GM20431 (cell line): Measurements from ENCODE around the gene FYCO1.

Experiments
- in situ Hi-C: fragments of 300-500 bp; cut with MseI, MboI; formaldehyde crosslinking; loops from one replicate; pipeline ENCODE4 v1.15.0; 2020; ENCODE audit warnings: low sequenced_read_pairs; ENCODE audit not compliant: unreplicated experiment

The FYCO1 gene

DNA sequence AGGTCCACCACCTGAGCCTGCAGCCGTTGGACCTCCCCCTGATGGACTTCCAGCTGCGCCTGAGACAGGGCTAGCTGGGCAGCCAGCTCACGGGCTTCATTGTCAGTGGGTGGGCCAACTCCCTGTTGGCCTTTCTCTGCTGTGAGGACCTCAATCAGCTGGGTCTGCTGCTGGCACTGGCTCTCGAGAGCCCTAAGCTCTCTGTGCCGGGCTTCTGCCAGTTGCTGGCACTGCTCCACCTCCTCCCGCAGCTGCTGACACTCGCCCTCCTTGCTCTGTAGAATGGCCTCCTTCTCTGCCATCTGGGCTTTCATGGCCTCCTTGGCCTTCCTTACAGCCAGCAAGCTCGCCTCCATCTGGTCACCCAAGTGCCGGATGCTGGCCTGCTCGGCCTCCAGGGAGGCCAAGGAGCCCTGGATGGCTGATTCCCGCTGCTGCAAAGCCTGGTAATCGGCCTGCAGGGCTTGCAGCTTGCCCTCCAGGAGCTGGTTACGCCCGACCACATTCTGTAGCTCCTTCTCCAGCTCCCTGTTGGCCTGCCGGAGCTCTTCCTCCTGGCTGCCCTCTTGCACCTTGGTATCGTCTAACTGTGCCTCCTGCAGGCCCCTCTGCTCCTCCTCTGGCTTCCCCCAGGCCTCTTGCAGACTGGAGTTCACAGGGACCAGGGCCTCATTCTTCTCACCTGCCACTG lies 28.5 kb downstream of the FYCO1 start:
- in situ Hi-C loops, result no loop called here

DNA sequence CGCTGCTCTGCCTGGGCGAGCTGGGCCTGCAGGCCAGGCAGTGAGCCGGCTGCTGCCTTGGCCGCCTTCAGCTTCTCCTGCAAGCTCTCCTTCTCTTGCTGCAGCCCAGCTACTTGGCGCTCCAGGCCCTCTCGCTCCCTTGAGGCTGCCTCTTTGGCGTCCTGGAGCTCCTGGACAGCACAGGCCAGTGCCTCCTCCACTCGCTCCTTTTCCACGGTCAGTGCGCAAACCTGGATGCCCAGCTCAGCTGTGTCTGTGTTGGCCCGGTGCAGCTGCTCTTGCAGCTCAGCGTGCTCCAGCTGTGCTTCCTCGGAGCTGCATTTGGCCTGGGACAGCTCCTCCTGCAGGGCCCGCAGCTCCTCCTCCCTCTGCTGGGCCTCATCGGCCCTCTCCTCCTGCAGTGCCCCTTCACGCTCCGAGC lies 29.2 kb downstream of the FYCO1 start:
- in situ Hi-C loops, result no loop called here

DNA sequence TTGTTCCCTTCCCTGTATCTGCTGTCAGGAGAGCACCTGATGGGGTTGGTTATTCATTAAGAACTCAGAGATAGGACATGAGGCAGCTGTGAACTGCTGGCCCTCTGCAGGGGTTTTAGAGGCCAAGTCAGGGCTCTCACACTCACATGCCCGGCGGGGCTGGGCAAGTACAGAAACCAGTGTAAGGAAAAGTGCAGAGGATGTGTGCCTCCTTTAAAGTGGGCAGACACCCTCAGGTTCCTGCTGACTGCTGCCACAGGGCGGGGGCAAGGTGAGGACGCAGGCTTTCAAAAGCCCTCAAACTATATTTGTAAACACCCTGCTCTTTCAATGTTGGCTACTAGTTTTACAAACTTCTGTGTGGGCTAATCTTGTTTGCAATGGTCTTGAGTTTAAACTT lies 30.0 kb downstream of the FYCO1 start:
- in situ Hi-C loops, result no loop called here

DNA sequence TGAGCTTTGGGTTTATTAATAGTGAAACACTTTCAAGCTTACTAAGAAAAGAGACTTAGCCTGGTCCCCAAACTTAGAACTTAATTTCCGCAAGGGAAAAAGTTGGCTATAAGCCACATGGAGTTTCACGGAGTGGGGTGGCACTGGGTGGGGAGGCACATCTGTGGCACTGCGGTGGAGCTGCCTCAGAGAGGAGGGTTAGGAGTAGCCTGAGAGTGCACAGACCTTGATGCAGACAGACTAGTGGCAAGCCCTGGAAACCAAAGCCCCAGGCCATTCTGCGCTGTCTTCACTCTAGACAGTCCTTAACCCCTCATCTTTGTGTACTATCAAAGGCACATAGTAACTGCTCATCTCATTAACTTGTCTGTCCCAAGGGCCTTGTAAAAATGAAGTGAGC lies 30.4 kb downstream of the FYCO1 start:
- in situ Hi-C loops, result no loop called here

DNA sequence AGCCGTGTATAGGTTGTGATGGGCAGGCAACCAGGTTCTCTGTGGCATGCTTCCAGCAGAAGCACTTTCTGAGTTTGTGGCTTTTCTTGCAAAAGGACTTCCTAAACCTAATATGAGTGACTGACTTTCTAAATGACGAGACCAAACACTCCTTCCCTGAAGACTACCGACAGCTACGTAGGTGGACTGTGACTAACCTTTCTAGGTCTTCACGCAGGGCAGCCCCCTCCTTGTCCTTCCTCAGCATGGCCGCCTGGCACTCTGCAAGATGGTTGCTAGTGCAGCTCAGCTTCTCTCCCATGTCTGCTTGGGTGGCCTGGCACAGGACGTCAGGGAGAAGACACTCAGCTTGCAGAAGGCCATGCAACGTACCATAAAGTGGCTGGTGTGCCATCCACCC lies 31.5 kb downstream of the FYCO1 start:
- in situ Hi-C loops, result no loop called here

DNA sequence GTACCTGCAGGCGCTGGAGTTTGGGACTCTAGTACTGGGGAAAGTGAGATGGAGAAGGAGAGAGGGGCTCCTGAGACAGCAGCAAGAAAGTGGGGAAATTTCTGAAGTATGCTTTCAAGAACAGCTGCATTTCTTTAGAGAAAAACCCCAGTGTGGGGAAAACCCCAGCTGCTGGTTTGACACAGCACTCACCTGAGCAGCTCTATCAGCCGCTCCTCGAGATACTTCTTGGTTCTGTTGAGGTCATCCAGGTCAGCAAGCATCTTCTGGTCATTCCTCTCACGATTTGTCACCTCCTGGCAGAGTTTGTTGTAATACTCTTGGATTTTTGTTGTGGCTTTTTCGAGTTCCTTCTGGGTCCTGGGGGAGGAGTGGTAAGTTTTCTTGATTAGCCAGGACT lies 33.6 kb downstream of the FYCO1 start:
- in situ Hi-C loops, result no loop called here

DNA sequence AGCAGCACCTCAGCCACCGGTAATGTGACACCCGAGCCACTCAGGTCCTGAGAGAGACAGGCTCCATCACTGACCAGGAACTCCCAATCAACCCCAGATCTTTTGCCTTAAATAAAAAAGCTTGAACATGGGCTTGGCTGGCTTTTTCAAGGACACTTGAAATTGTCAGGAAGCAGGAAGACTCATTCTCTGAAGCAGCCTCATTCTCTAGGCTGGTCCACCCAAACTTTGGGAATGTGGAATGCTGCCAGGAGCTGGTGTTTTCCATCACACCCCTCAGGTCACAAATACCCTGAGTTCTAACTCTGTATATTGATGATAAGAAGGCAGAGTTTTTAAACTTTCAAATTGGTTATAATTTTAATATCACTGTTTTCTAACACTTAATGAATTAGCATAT lies 35.3 kb downstream of the FYCO1 start:
- in situ Hi-C loops, result no loop called here

DNA sequence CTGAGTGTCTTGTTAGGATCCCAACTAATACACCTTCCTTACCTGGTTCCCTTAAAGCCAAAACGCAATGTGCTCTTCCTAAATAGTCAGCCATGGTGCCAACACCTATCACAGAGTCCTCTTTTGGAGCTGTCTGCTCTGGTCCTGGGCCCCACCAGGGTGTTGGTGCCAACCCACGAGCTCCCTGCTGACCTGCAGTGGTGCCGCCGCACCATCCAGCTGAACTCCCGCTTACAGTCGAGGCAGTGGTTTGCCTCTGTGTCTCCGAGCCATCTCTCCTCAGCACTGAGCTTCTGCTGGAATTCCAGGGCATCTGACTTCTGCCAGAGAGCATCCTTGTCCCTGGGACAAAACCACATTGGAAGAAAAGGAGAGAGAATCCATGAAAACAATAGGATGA lies 36.4 kb downstream of the FYCO1 start:
- in situ Hi-C loops, result no loop called here

DNA sequence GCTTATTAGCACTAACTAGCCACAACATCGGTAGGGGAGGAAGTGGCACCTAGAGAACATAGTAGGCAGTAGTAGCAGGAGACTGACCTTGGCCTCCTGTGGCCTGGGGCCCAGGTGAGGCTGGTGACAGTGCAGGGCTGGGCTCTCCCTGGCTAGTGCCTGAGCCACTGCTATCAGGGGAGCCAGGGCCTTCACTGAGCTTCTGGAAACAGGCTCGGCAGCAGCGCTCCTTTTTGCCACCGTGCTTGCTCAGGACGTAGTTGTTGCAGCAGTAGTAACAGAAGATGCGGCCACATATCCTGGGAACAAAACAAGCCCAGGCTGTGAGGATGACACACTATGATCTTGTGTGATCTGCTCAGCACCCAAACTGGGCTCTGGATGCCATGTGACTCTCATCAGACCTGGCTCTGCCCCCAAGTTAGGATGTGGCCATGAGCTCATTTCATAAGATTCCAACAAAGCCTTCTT lies 37.3 kb downstream of the FYCO1 start:
- in situ Hi-C loops, result no loop called here

DNA sequence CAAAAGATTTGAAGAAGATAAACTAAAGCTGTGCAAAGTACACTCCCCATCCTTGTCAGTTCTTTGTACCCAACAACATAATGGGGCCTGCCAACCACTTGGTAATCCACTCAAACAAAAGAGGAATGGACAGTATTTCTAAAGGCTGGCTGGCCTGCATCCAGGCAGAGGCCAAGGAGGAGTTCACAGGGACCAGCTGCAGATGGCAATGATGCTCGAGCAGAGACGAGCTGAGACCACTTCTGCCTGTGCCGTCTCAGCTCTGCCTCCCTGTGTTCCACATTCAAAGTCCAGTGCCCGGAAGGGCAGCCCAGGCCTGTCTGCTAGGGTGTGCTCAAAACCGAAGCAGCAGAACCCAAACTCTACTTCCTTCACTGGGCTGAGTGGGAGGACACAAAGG lies 38.0 kb downstream of the FYCO1 start:
- in situ Hi-C loops, result no loop called here

DNA sequence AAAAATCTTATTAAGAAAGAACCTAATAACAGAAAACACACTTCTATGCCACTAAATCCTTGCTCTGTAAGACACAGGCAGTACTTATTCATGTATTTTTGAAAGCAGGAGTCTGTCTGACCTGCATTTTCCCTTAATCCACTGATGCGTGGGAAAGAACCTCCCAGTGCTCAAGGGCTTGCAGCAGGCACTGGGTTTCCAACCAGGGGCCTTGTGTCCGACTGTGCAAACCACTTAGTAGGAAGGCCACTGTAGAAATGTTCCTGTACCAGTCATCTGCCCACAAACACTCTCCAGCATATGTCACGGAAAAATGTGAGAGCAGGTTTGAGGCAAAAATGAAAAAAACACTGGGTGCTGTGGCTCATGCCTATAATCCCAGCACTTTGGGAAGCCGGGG lies 39.9 kb downstream of the FYCO1 start:
- in situ Hi-C loops, result no loop called here

DNA sequence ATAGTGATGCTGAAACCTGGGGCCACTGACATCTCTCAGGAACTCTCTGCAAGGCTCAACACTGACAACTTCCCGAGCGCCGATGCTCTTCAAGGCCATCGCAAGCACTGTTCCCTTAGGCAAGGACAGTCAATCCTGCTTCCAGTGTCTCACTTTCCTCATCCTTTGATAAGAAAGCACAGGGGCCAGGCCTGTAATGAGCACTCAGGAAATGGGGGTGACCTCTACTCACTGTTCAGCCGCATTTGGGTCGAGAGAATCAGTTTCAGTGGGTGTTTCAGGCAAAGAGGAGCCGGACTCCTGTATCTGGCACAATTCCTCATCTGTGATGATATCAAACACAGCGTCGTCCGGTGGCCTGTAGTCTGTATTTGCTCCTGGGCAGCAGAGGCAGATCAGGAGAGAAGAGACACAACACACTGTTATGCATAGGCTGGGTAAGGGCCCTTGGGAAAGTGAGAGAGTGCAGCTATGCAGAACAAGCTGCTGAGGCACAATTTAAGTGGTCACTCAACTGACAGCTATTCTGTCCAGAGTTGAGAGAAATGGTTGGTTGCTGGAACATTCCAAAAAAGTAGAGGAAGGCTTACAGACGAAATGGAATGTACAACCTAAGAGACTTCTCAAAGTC lies 40.5 kb downstream of the FYCO1 start:
- in situ Hi-C loops, result no loop called here

DNA sequence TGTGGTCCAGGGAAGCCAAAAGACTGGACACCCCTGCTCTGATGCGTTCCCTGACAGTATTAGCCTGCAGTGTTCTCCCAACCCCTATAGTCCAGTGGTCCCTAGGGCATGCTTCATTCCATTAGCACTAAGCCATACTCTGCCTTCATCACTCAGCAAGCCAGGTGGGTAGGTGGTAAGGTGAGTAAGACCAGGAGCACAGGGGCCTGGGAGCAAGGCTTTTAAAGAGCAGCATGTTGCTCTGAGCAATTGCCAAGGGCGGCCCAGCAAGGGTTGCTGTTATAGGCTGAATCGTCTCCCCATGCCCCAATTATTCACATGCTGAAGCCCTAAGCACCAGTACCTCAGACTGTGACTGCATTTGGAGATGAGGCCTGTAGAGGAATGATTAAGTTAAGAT lies 41.3 kb downstream of the FYCO1 start:
- in situ Hi-C loops, result no loop called here

DNA sequence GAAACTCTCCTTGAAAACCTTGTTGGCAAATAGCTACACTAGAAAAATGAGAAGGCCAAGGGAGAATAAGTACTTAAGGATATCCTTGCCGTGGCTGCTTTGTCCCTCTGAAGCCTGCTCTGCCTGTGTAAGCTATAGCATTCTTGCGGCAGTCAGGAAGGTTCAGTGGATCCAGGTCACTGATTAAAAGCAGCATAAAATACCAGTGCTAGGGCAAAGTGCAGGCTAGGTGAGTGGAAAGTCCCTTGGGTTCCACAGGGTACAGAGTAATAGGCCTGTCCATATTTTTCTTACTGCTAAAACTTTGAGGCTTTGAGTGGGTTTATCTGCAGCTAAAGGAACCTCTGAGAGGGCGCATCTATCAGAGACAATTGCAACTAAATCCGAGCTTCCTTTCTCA lies 42.1 kb downstream of the FYCO1 start:
- in situ Hi-C loops, result no loop called here

DNA sequence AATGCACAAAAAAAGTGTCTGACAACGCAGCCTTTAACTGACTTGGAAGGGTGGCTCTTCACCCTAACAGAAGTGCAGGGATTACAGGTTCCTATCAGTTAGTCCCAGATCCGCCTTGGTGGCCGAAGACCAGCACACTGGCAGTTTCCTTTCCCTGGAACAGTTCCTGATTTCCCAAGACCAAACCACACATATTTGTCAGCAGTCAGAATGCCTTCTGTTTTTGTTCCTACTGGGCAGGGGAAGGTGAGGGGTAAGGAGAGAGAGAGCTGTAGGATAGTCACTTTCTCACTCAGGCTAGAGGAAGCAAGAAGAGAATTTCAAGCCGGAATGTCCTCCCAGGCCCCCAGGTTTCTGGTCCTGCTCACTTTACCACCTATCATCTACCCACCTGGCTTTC lies 43.2 kb downstream of the FYCO1 start:
- in situ Hi-C loops, result no loop called here

DNA sequence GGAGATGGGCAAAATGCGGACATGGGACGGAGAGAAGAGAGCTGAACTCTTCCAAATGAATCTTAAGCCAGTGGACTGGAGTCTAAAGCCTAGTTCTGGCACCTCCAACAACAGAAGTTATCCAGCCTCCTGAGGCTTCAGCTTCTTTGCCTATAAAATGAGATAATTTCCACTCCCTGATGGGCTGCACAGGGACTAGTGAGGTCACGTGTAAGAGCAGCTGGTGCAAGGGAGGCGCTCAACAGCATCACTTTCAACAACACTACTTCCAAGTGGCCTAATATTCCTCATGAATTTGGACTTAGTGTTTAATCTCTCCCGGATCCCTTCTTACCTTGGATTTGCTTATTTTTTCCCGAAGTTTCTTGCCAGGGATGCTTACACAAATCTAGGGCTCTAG lies 43.7 kb downstream of the FYCO1 start:
- in situ Hi-C loops, result no loop called here

DNA sequence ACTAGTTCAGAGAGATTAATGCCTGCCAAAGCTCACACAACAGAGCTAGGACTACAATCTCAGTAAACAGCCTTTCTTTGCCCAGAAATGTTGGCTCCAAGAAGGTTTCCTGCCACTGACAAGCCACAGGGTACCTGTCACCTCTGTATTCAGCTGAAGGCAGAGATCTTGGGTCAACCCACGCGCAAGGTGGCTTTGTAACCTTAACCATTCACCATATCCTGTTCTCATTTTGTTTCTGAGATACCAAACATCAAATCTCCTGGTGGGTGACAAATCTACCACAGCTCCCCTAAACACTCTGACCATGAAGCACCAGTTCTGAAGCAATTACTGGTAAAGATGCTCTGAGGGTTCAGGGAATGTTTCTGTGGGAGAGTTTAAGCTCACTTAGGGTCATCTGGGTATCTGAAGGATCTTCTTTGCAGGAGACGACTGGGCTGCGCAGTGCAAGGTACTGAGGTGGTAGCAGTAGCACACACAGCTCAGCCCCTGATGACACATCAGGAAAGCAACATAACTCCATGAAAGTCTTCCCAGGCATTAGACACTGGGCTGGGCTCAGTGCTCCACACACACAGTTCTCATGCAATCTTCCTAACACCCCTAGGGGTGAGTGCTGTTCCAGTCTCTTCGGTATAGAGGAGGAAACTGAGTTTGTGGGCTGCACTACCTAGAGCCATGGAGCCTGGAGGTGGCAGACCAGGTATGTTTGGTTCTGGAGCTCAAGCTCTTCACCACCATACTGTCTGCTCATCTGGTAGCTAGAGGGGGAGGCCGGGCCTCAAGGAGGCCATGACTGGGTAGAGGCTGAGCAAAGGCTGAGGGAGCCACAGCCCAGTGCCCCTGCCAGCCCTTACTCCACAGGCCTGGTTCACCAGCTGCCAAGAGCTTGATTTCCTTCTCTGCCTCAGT lies 44.7 kb downstream of the FYCO1 start:
- in situ Hi-C loops, result no loop called here

DNA sequence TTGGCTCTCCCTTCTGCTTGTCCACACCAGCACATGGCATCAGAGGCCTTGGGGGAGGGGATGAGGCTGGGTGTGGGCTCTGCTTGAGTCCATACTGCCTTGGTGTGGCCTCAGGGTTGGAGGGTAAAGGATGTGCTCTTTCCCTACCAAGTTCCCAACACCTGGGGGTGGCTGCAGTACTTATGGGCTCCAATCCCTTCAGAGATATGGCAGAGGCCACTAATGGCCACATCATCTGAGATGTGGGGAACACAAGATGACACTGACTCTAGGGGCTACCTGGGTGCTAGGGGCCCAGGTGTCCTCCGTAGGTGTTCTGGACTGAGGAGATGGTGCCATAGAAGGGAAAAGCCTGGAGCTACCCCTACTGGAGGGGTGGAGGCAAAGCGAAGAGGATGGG lies 45.5 kb downstream of the FYCO1 start:
- in situ Hi-C loops, result no loop called here

DNA sequence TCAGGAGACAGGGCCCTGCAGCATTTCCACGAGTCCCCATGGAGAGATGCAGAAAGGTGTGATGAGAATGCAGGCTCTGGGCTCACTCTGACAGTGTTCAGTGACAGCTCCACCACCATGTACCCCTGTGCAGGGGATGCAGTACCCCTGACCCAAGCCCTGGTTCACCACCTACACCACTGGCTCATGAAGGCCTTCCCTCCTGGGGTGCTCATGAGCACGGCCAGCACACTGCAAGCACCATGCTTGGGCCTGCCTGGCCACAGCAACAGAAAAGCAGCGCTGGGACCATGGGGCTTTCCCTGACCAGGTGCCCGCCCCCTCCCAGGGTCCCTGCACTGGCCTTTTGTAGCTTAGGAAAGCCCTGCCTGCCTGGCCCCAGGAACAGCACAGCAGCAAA lies 46.2 kb downstream of the FYCO1 start:
- in situ Hi-C loops, result loop anchor here (10.0 to 25.0 kb wide), 3 partner anchors 263 to 437 kb away; partner anchors contain the start of gene CCR1

DNA sequence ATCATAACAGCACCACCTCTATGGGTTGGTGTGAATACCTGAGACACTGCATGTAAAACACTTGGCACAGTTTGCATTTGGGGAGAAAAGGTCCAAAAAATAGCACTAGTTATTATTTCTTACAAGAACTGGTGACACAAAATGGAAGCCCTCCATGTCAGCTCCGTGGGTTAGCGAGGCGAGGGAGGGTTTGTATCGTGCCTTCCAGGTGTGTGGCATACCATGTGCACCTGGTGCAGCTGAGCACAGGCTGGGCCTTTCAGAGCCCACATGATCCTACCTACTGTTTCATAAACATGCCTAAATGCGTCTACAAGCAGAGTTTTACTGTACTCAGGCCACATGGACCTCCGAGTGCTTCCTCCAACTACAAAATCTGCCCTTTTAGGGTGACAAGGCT lies 46.7 kb downstream of the FYCO1 start:
- in situ Hi-C loops, result loop anchor here (10.0 to 25.0 kb wide), 3 partner anchors 263 to 437 kb away; partner anchors contain the start of gene CCR1

DNA sequence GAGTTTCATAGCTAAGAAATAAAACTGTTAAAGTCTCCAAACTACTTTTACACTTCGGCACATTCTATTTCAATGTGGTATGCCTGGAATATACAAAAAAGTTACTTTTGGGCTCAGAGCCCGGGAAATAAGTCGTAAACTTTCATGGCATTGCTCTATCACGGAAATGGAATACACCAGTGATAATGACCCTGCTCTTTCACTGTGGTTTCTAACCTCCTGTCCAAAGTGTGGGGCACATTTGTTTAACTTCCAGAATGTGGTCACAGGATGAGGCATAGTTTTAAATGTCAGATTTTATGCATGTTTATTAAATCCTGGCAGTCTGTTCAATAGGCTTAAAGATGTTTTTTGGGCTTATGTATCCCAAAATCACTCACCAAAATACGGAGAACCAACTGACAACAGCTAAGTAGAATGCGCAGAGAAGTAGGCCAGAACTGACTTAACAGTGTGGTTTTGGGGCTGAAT lies 47.3 kb downstream of the FYCO1 start:
- in situ Hi-C loops, result loop anchor here (10.0 to 25.0 kb wide), 3 partner anchors 264 to 436 kb away; partner anchors contain the start of gene CCR1
